Measurements from ENCODE around the gene PDYN. TPM values are rescaled to one million over a fixed set of nuclear protein-coding genes. Genes with fewer than 3 reads are reported as not detected.

PDYN gene
- total RNA-seq, 1 donor from 2014 or later, result not detected

DNA sequence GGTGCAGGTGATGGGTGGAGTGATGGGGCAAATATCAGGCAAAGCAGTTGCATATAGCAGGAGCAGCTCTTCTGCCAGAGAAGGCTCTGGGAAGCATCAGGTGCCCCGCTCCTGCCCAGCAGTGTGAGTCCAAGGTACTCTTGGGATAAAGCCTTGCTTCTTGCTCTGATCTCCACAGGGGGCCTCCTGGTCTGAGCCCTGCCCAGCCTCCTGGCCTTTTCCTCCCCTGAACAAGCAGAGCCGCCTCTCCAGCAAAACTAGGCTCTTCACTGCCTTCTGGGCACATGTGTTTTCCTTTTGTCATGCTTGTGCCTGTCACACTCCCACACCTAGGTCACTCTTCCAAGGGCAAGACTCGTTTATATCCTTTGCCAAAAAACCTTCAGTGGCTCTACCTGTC is 64.4 kb downstream of the PDYN start:
- H3K36me3 Mint-ChIP-seq (ENCODE audit: low read depth), result peaks cover 8% of the 10 kb centered on the region
- no peak for TF ChIP-seq CTCF (IDR thresholded peaks at IDR 0.05)
- no peaks in the 10 kb centered on the region for H3K9me3 Mint-ChIP-seq (ENCODE audit: low read depth)
- no peak for DNase-seq (ENCODE audit: low spot score)
- H3K4me1 Mint-ChIP-seq (ENCODE audit: low read depth), result peaks cover 15% of the 10 kb centered on the region
- H3K27ac Mint-ChIP-seq (ENCODE audit: unreplicated experiment), result no peak overlapping the region
- no peak overlapping the region for H3K4me3 Mint-ChIP-seq (ENCODE audit: unreplicated experiment)
- no peaks in the 10 kb centered on the region for H3K27me3 Mint-ChIP-seq (ENCODE audit: low read depth)

- Mint-ChIP-seq H3K4me1 (ENCODE audit: low read depth) (peaks cover 8% of the 10 kb centered on the region), H3K4me3 (ENCODE audit: unreplicated experiment) (no peak overlapping the region), H3K27me3 (ENCODE audit: low read depth) (no peaks in the 10 kb centered on the region), H3K36me3 (ENCODE audit: low read depth) (peaks cover 8% of the 10 kb centered on the region), H3K9me3 (ENCODE audit: low read depth) (no peaks in the 10 kb centered on the region), H3K27ac (ENCODE audit: unreplicated experiment) (no peak overlapping the region)
- no peak for TF ChIP-seq CTCF (IDR thresholded peaks at IDR 0.05)
- DNase-seq (ENCODE audit: low spot score), result no peak
Measured at GRCh38 chr20:1928782-1929181, 65.1 kb downstream of the PDYN start.

Other genes with a start within 250 kb of the PDYN start
- 16.2 to 25.6 TPM (median 24.9 TPM) in 3 replicates for gene SIRPA, start 98.7 kb downstream of the PDYN start, total RNA-seq
- 13.7 to 16.0 TPM (median 14.5 TPM) in 3 replicates for gene STK35, start 107.8 kb upstream of the PDYN start, total RNA-seq

All from chondrocyte (in vitro differentiated cells).